ENCODE measurements around the gene RHBDF1. TPM values are rescaled to one million over a fixed set of nuclear protein-coding genes. Genes with fewer than 3 reads are reported as not detected.

The RHBDF1 gene
- total and polyA plus RNA-seq, 10 of the 15 experiments (the other 5 are each of a cell fraction or from before 2014, with no cell fraction given): 0.04 to 0.85 (median 0.36) TPM; not detected in 3

- TF ChIP-seq, protein P1, sequence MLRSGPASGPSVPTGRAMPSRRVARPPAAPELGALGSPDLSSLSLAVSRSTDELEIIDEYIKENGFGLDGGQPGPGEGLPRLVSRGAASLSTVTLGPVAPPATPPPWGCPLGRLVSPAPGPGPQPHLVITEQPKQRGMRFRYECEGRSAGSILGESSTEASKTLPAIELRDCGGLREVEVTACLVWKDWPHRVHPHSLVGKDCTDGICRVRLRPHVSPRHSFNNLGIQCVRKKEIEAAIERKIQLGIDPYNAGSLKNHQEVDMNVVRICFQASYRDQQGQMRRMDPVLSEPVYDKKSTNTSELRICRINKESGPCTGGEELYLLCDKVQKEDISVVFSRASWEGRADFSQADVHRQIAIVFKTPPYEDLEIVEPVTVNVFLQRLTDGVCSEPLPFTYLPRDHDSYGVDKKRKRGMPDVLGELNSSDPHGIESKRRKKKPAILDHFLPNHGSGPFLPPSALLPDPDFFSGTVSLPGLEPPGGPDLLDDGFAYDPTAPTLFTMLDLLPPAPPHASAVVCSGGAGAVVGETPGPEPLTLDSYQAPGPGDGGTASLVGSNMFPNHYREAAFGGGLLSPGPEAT (IDR thresholded peaks at IDR 0.05; ENCODE audit: low read depth): no peak
- TF ChIP-seq IRF3 (IDR thresholded peaks at IDR 0.05): no peak
- no peak for TF ChIP-seq JUND (IDR thresholded peaks at IDR 0.05; ENCODE audit: low read depth, low read length)
- no peak for TF ChIP-seq BCL11A (IDR thresholded peaks at IDR 0.05; ENCODE audit: low read depth, low read length)
- TF ChIP-seq, protein P2, sequence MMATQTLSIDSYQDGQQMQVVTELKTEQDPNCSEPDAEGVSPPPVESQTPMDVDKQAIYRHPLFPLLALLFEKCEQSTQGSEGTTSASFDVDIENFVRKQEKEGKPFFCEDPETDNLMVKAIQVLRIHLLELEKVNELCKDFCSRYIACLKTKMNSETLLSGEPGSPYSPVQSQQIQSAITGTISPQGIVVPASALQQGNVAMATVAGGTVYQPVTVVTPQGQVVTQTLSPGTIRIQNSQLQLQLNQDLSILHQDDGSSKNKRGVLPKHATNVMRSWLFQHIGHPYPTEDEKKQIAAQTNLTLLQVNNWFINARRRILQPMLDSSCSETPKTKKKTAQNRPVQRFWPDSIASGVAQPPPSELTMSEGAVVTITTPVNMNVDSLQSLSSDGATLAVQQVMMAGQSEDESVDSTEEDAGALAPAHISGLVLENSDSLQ (IDR thresholded peaks at IDR 0.05): no peak
- no peak for TF ChIP-seq ZNF217 (IDR thresholded peaks at IDR 0.05)
- TF ChIP-seq BHLHE40 (IDR thresholded peaks at IDR 0.05; ENCODE audit: borderline replicate concordance in 1 of 2, low read depth in 2 of 2, low read length in 1 of 2): peak; percentile 5 to 78; a peak in 3 of 4 replicates
- no peak for TF ChIP-seq CHD2 (IDR thresholded peaks at IDR 0.05; ENCODE audit: borderline replicate concordance, low read depth, low read length)
- no peak for TF ChIP-seq CBX5 (IDR thresholded peaks at IDR 0.05; ENCODE audit: low read depth)
- no peak for TF ChIP-seq SRF (IDR thresholded peaks at IDR 0.05; ENCODE audit: low read depth in 2 of 2, low read length in 2 of 2)
- no peak for TF ChIP-seq NR2C1 (IDR thresholded peaks at IDR 0.05)
- no peak for TF ChIP-seq BCL3 (IDR thresholded peaks at IDR 0.05; ENCODE audit: borderline replicate concordance, insufficient read depth, low read depth, low read length, poor library complexity, severe bottlenecking)
- TF ChIP-seq HSF1 (IDR thresholded peaks at IDR 0.05; ENCODE audit: low read depth, low read length): no peak
- TF ChIP-seq TCF12 (IDR thresholded peaks at IDR 0.05; ENCODE audit: low read depth, low read length): no peak
- no peak; the same call in 1 of the 2 replicates for TF ChIP-seq BACH1 (IDR thresholded peaks at IDR 0.05; ENCODE audit: borderline replicate concordance)
- no peak for TF ChIP-seq RAD51 (IDR thresholded peaks at IDR 0.05)
- TF ChIP-seq, protein P3, sequence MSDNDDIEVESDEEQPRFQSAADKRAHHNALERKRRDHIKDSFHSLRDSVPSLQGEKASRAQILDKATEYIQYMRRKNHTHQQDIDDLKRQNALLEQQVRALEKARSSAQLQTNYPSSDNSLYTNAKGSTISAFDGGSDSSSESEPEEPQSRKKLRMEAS (IDR thresholded peaks at IDR 0.05; ENCODE audit: low read depth, low read length): peak; percentile 39; the same call in 1 of the 2 replicates
- peak; percentile 28; the same call in 1 of the 2 replicates for TF ChIP-seq PML (IDR thresholded peaks at IDR 0.05; ENCODE audit: low read length)
- no peak for TF ChIP-seq JUNB (IDR thresholded peaks at IDR 0.05)
- TF ChIP-seq SIX5 (IDR thresholded peaks at IDR 0.05; ENCODE audit: low read depth, low read length, severe bottlenecking): no peak
- no peak for TF ChIP-seq ZNF274 (IDR thresholded peaks at IDR 0.05; ENCODE audit: insufficient read depth, insufficient read length)
- TF ChIP-seq PAX8 (IDR thresholded peaks at IDR 0.05): no peak
- TF ChIP-seq FOXM1 (IDR thresholded peaks at IDR 0.05; ENCODE audit: low read depth, low read length): no peak
Measured at GRCh38 chr16:77273-77806, 4.9 kb upstream of the RHBDF1 start (continued).
